GM11168 (cell line): ENCODE measurements around the gene MACROD1.

Experiments
- in situ Hi-C: fragments of 300-500 bp; cut with MboI; formaldehyde crosslinking; loops from one replicate; pipeline ENCODE4 v1.12.0; 2022; ENCODE audit warnings: low sequenced_read_pairs; ENCODE audit not compliant: unreplicated experiment

Gene MACROD1

DNA sequence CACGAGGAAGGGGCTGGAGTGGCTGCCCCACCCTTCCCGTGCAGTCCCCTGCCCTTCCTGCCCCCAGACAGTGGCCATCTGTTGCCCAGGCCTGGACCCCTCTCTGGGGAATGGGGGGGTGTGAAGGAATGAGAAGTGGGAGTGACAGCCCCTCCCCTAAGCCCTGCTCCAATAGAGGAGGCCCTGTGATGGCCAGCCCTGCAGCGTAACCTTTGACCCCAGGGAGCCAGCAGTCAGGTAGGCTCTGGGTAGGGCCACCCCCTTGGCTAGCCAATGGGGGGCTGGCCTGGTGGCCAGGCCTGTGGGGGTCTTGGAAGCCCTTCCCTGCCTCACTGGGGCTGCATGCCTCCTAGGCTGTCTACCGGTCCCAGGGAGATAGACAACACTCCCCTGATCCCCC lies 123.6 kb downstream of the MACROD1 start:
- in situ Hi-C loops, result no loop called here

GRCh38 chr11:64041846-64042245 lies 124.1 kb downstream of the MACROD1 start:
- in situ Hi-C loops, result no loop called here

DNA sequence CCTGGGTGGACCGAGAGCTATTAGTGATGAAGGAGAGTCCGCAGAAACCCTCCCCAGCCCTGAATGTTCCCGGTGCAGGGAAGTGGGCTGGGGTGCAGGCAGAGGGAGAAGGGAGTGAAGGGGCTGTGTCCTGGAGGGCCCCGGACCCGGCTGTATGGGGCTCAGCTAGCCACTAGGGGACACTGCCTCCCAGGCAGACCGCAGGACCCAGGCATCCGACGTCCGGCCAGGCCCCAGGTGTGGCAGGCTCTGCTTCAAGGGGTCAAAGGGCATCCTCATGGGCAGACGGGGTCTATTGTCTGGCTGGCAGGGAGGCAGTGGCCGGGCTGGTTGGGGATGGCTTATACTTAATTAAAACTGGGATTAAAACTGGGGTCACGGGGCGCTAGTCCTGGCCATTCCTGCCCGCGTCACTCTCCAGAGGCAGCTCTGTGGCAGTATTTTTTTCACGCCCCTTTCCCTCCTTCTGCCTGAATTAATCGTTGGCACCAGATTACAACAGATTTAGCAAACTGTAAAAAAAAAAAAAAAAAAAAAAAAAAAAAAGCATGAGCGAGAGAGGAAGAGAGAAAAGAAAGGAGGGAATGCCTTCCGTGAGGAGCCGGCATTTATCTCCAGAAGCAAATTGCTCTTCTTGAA lies 125.1 kb downstream of the MACROD1 start:
- in situ Hi-C loops, result no loop called here

DNA sequence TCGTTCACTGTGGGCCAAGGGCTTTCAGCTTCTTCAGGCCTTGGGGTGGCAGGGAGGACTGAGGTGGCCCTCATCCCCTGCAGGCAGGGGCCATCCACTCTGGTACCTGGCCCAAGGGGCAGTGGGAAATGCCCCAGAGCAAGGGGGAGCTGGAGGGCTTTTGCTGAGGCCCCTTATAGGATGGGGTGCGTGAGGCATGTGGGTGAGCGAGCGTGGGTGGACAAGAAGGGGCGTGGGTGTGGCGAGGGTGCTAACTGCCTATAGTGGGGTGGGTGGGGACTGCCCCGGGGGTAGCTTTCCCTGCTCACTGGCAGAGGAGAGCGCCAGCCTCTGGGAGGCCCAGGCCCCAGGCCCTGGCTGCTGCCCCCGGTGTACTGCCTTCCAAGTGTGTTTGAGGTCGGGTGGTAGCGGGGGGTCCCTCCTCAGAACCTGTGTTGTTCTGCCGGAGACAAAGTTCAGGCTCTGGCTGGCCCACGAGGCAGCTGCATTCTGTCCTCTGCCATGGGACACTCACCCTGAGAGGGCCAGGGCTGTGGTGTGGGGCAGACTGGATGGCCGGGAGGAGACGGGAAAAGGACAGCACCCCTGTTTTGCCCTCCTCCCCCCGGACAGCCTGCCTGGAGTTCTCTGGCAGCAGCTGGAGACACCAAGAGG lies 126.8 kb downstream of the MACROD1 start:
- in situ Hi-C loops, result no loop called here

- in situ Hi-C loops, result no loop called here
These were observed 127.4 kb downstream of the MACROD1 start for GRCh38 chr11:64038500-64038899.

DNA sequence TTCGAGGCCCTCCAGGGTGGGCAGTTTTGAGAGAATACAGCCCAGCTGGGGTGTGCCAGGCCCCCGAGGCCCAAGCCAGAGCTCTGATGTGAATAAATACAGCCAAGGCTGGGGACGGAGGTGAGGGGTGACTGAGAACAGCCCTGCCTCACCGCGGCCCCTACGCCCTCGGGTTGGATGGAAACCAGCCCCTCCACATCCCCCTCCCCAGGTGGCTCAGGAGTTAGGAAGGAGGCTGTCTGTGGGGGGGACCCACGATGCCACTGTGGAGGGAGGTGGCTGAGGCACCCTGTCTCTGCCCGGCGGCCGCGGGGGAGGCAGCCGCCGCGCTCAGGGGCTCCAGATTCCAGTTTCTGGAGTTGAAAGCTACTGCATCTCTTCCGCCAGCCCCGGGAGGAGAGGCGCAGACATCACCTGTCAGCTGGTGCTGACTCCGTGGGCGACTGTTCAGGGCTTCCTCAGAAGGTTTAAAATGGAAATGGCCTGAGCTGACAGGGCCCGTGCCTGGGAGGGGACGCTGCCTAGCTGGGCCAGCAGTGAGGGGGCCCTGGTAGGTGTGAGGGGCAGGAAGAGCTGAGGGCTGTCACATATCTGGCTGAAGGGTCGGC lies 128.8 kb downstream of the MACROD1 start:
- in situ Hi-C loops, result no loop called here

DNA sequence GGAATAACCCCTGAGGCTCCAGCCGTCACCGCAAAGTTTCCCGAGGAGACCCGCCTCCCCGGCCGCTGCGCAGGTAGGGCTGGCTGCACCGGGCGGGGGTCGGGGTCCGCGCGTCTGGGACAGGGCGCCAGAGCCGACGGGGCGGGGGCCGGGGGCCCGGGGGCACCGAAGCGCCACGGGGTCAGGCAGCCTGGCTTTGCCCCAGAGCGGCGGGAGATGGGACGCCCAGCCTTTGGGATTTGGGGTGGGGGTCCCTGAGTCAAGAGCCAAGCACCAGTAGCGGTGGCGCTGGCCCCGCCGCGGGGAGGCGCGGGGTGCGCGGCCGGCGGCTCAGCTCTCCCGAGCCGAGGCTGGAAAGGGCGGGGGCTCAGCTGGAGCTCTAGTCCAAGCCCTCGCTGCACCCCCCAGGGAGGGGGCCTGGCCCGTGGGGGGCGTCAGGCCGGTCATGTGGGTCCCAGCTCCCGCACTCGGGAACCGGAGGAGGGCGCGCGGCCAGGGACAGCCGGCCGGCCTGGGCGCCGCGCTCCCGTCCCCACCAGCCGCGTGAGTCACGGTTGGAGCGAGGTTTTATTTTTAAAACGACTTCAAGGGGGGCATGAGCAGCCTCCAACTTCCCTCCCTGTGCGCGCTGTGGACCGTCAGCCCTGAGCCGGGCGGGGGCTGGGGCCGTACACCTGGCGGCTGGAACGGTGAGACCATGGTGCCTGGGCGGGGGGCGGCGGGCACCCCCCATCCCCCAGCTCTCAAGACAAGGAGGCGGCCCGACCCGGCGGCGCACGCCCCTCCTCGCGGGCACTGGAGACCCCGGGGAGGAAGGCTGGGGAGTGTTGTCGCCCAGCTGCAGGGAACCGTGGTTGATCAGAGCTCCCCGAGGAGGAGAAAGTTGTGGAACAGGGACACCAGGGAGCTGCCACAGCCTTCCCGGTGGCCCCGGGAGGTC lies 129.6 kb downstream of the MACROD1 start:
- in situ Hi-C loops, result no loop called here

DNA sequence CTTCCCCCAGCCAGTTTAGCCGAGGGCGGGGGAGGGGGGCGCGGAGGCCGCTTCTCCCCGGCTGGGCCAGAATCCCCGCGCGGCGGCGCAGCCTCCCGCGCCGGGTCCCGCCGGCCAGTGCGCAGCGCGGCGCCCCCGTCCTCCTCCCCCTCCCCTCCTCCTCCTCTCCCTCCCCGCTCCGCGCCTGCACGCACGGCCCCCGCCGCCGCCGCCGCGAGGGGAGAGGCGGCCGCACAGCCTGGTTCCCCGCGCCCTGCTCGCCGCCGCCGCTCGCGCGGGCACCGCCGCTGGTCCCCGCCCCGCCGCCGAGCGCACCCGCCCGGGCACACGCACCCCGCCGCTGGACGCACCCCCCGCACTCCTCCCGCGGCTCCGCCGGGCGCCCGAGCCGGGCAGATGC lies 130.3 kb downstream of the MACROD1 start, which contains the start of gene FLRT1:
Gene FLRT1, plus strand, starts transcription at position 356 of the 400 bp plus-strand sequence. CDS start 80,337 bp downstream, outside the sequence.
- in situ Hi-C loops, result no loop called here

DNA sequence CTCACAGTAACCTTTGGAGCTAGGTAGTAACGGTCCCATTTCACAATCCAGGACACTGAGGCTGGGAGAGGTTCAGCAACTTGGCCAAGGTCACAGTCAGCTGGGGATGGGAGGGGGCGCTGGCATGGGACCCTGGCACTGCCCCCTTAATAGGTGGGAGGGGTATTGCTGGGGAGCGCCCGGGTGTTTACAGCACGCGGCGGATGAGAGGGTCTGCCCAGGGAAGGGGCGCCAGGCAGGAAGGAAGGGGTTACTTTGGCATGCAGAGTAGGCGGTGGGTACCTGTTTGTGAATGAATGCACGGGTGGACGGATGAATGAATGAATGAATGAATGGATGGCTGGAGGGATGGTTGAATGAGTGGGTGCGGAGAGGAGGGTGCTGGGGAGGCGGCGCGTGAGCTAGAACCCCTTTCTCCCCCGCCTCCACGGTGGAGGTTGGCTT lies 130.8 kb downstream of the MACROD1 start:
- in situ Hi-C loops, result no loop called here

DNA sequence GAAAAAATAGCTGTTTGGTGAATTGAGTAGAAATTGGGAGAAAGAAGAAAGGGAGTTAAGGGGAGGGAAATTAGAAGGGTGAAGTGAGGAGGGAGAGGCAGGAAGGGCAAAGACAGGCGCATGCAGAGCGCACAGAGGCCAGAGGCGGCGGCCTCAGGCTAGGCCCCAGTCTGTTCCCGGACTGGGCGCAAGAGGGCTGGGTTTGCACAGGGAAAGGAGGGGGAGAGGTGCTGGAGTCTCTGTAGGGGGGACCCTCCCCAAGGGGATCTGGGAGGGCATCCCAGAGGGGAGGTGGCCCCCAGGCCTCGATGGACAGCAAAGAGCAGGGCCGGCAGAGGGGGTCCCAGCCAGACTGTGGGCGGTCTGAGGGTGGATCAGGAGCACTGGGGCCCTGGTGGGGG lies 131.5 kb downstream of the MACROD1 start:
- in situ Hi-C loops, result no loop called here

- in situ Hi-C loops, result no loop called here
These were observed 133.9 kb downstream of the MACROD1 start for GRCh38 chr11:64032050-64032449.

DNA sequence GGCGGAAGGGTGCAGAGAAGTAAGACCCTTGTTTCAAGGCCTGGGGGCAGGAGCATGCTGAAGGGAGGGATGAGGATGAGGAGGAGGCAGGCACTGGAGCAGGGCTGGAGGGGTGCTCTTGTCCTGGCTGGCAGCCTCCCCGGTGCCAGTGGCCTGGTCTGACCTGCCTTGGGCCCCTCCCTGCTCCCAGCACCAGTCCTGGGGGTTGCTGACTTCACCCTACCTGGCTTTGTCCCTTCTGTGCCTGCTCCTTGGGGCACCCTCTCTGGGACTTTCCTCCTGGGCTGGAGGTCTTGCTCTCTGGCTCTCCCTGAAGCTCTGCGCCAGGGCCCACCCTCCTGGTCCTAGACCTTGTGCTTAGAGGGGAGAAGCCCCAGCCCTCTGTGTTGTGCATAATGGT lies 134.9 kb downstream of the MACROD1 start:
- in situ Hi-C loops, result no loop called here

GRCh38 chr11:64029773-64030172 lies 136.1 kb downstream of the MACROD1 start:
- in situ Hi-C loops, result no loop called here

- in situ Hi-C loops, result no loop called here
These were observed 137.4 kb downstream of the MACROD1 start for GRCh38 chr11:64028398-64029115.

- in situ Hi-C loops, result no loop called here
These were observed 138.1 kb downstream of the MACROD1 start for GRCh38 chr11:64027651-64028397.

DNA sequence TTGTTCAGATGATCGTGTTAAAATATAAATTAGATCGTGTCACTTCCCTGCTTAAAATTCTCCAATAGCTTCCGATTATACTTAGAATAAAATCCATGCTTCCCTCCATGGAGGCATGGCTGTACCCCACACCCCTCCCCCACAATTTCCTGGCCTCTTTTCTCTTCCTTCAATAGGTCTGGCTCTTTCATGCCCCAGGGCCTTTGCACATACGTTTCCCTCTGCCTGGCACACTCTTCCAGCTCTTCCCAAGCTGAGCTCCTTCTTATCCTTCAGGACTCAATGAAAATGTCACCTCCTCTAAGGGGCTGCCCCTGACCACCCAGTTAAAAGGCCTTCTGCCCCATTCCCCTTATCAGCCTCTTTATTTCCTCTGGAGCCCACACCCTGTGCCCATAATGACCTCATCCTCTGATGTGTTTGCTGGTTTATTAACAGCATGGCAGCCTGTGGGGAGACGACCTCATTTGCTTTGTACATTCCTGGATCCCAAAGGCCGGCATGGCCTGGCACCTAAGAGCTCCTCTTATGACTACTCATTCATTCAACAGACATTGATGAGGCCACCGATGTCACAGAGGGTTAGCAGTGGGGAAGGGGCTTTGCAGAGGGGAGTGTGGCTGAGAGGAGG lies 139.2 kb downstream of the MACROD1 start:
- in situ Hi-C loops, result no loop called here

GRCh38 chr11:64025205-64025604 lies 140.7 kb downstream of the MACROD1 start:
- in situ Hi-C loops, result no loop called here
